Measurements from ENCODE around the gene OPCML. TPM values are rescaled to one million over a fixed set of nuclear protein-coding genes. Genes with fewer than 3 reads are reported as not detected.

The OPCML gene
- total RNA-seq, 2 donors from 2014 or later, result not detected

GRCh38 chr11:132728026-132728425, 804.3 kb downstream of the OPCML start:
- H3K27me3 Mint-ChIP-seq, result peaks cover 5% of the 10 kb centered on the region
- no peaks in the 10 kb centered on the region for H3K36me3 Mint-ChIP-seq (ENCODE audit: low read depth)
- no peaks in the 10 kb centered on the region for H3K4me1 Mint-ChIP-seq
- ATAC-seq (replicated peaks), result no peak
- H3K4me3 Mint-ChIP-seq, result no peak overlapping the region
- H3K9me3 Mint-ChIP-seq, result peaks cover 4% of the 10 kb centered on the region
- no peak overlapping the region for H3K27ac Mint-ChIP-seq

- Mint-ChIP-seq H3K36me3 (ENCODE audit: low read depth) (no peaks in the 10 kb centered on the region), H3K9me3 (peaks cover 4% of the 10 kb centered on the region)
- ATAC-seq (replicated peaks), result no peak
Observed at GRCh38 chr11:132721526-132721925, 810.8 kb downstream of the OPCML start.

DNA sequence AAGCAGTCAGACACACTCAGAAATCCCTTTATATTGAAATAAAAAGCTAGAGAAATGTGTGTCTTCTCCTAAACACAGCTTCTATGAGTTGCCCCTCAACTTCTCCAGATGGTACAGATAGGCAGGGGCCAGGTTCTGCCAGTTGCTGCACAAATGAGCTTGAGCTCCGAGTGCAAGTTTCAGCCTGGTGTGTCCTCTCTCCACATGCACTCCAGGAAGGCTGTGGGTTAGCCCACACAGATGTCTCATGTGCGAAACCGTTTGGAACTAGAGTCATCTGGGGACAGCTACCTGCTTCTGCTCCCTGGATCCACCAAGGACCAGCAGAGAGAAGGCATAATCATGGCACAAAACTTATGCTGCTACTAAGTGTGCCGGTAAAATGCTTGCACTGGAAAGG, 812.6 kb downstream of the OPCML start:
- Mint-ChIP-seq H3K4me3 (peak overlapping the region; percentile 72), H3K27ac (peak overlapping the region; percentile 77), H3K4me1 (peaks cover 25% of the 10 kb centered on the region), H3K9me3 (no peaks in the 10 kb centered on the region), H3K27me3 (no peaks in the 10 kb centered on the region), H3K36me3 (ENCODE audit: low read depth) (no peaks in the 10 kb centered on the region)
- peak; percentile 65 for ATAC-seq (replicated peaks)

More at GRCh38 chr11:132721526-132721925, 810.8 kb downstream of the OPCML start:
- no peak overlapping the region for H3K27ac Mint-ChIP-seq
- H3K4me1 Mint-ChIP-seq, result peaks cover 25% of the 10 kb centered on the region
- H3K27me3 Mint-ChIP-seq, result peaks cover 5% of the 10 kb centered on the region
- no peak overlapping the region for H3K4me3 Mint-ChIP-seq

- Mint-ChIP-seq H3K27me3 (no peaks in the 10 kb centered on the region), H3K9me3 (no peaks in the 10 kb centered on the region), H3K4me1 (peaks cover 25% of the 10 kb centered on the region), H3K4me3 (peak overlapping the region; percentile 72), H3K36me3 (ENCODE audit: low read depth) (no peaks in the 10 kb centered on the region), H3K27ac (peak overlapping the region; percentile 77)
- ATAC-seq (replicated peaks), result peak; percentile 93
Observed at GRCh38 chr11:132718711-132719671, 813.3 kb downstream of the OPCML start.

GRCh38 chr11:132717824-132718223, 814.5 kb downstream of the OPCML start:
- no peak for ATAC-seq (replicated peaks)
- Mint-ChIP-seq H3K27me3 (no peaks in the 10 kb centered on the region), H3K36me3 (ENCODE audit: low read depth) (no peaks in the 10 kb centered on the region), H3K9me3 (no peaks in the 10 kb centered on the region), H3K4me1 (peaks cover 25% of the 10 kb centered on the region), H3K27ac (no peak overlapping the region), H3K4me3 (peak overlapping the region; percentile 72)

GRCh38 chr11:132716037-132716436, 816.3 kb downstream of the OPCML start:
- Mint-ChIP-seq H3K36me3 (ENCODE audit: low read depth) (no peaks in the 10 kb centered on the region), H3K4me3 (no peak overlapping the region), H3K27ac (no peak overlapping the region), H3K4me1 (peaks cover 19% of the 10 kb centered on the region), H3K9me3 (no peaks in the 10 kb centered on the region), H3K27me3 (no peaks in the 10 kb centered on the region)
- no peak for ATAC-seq (replicated peaks)

- peaks cover 18% of the 10 kb centered on the region for H3K4me1 Mint-ChIP-seq
- H3K36me3 Mint-ChIP-seq (ENCODE audit: low read depth), result no peaks in the 10 kb centered on the region
- H3K27me3 Mint-ChIP-seq, result no peaks in the 10 kb centered on the region
- H3K9me3 Mint-ChIP-seq, result no peaks in the 10 kb centered on the region
- ATAC-seq (replicated peaks), result no peak
- H3K4me3 Mint-ChIP-seq, result no peak overlapping the region
- no peak overlapping the region for H3K27ac Mint-ChIP-seq
Observed at GRCh38 chr11:132714859-132715440, 817.4 kb downstream of the OPCML start.

DNA sequence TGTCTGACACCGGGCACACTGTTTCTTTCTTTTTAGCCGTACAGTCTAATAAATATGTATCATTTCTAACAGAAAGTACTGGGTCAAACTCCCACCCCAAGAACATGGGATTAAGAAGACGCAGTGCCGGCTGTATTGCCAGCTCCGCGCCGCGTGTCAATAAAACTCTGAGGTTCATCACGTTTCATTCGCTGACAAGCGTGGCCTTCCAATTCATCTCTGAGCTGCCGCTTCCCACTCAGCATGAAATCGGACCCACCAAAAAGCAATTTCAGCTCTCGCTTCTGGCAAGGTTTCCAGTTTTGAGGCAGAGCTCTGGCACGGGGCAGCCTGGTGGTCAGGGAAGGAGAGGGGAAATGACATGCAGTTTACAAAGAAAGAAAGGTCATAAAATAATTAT, 819.8 kb downstream of the OPCML start:
- Mint-ChIP-seq H3K9me3 (no peaks in the 10 kb centered on the region), H3K36me3 (ENCODE audit: low read depth) (no peaks in the 10 kb centered on the region), H3K27me3 (no peaks in the 10 kb centered on the region), H3K4me1 (no peaks in the 10 kb centered on the region), H3K4me3 (no peak overlapping the region), H3K27ac (no peak overlapping the region)
- no peak for ATAC-seq (replicated peaks)

- H3K27ac Mint-ChIP-seq, result no peak overlapping the region
- H3K4me3 Mint-ChIP-seq, result no peak overlapping the region
- H3K27me3 Mint-ChIP-seq, result no peaks in the 10 kb centered on the region
- no peak for ATAC-seq (replicated peaks)
- H3K36me3 Mint-ChIP-seq (ENCODE audit: low read depth), result no peaks in the 10 kb centered on the region
- peaks cover 13% of the 10 kb centered on the region for H3K9me3 Mint-ChIP-seq
- no peaks in the 10 kb centered on the region for H3K4me1 Mint-ChIP-seq
Observed at GRCh38 chr11:132704781-132705375, 827.4 kb downstream of the OPCML start.

- Mint-ChIP-seq H3K27ac (no peak overlapping the region), H3K9me3 (no peaks in the 10 kb centered on the region), H3K4me1 (peaks cover 4% of the 10 kb centered on the region), H3K4me3 (no peak overlapping the region), H3K36me3 (ENCODE audit: low read depth) (no peaks in the 10 kb centered on the region), H3K27me3 (no peaks in the 10 kb centered on the region)
- ATAC-seq (replicated peaks), result no peak
Observed at GRCh38 chr11:132692891-132693290, 839.4 kb downstream of the OPCML start.

DNA sequence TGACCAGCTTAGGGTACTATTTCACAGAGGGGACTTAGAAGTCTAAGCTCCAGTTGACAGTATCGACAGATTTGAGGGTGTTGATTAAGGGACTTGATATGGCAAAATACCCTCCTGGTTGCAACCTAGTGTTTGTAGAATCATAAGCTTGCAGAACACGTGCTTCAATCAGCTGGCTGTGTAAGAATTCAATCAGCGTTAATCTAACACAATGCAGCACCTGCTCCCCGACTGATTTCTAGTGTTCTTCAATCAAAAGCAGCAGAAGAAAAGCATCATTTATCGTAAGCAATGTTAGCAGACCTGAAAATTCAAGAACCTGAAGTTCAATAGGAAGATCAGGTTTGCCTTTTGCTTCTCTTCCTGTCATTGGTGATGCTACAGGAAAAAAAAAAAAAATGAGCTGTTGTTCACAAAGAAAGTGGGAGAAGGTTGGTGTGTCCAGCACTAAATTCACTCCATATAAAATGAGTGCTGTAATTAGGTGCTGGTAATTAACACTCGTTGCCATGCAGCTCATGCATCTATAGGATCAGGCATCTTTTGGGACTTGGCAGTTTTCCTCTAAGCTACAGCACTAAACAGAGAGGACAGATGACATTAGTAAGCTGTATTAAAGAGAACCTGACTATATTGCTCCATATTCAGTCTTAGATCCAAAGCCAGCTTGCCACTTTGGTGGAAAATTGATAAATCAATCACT, 840.3 kb downstream of the OPCML start:
- no peak for ATAC-seq (replicated peaks)
- H3K27me3 Mint-ChIP-seq, result no peaks in the 10 kb centered on the region
- H3K4me1 Mint-ChIP-seq, result peaks cover 4% of the 10 kb centered on the region
- H3K4me3 Mint-ChIP-seq, result no peak overlapping the region
- H3K27ac Mint-ChIP-seq, result no peak overlapping the region
- H3K36me3 Mint-ChIP-seq (ENCODE audit: low read depth), result no peaks in the 10 kb centered on the region
- H3K9me3 Mint-ChIP-seq, result no peaks in the 10 kb centered on the region

DNA sequence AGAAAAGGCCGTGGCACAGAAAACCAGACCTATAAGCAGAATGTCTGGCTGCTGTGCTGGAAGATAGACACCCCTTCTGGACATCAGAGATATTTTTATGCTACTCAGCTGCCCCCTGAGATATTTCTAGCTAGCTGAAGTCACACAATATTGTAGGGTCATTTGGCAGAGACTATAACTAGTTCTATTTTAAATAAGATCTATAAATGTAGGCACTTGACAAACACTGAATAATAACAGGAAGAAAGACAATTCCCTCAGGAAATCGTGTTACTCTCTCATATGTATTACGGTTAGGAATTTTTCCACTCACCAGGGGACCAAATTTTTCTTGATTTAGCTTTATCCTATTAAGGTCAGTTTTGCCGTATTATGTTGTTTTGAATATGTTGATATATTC, 845.4 kb downstream of the OPCML start:
- Mint-ChIP-seq H3K4me1 (peaks cover 17% of the 10 kb centered on the region), H3K4me3 (no peak overlapping the region), H3K36me3 (ENCODE audit: low read depth) (no peaks in the 10 kb centered on the region), H3K27me3 (no peaks in the 10 kb centered on the region), H3K27ac (no peak overlapping the region), H3K9me3 (no peaks in the 10 kb centered on the region)
- no peak for ATAC-seq (replicated peaks)

DNA sequence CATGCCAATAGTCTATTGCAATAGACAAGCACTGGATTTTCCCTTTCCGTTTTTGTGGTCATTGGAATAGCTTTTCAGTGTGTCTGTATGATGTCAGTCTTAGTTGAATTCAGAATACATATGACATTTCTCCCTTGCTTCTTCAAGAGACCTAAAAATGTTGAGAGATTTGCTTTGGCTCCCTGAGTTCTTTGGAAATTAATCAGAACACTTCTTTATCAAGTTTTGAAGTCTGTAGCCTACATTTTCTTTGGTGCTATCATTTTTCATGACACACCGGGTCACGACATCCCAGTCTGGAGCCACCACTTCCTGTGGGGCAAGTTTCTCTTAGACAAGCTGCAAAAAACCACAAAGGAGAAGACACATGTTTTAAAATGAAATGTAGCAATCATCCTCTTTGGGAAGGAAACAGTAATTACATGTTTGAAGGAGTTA, 847.1 kb downstream of the OPCML start:
- peak; percentile 75 for ATAC-seq (replicated peaks)

GRCh38 chr11:132683602-132684001, 848.7 kb downstream of the OPCML start:
- H3K27ac Mint-ChIP-seq, result no peak overlapping the region
- peak; percentile 29 for ATAC-seq (replicated peaks)
- no peaks in the 10 kb centered on the region for H3K9me3 Mint-ChIP-seq
- H3K36me3 Mint-ChIP-seq (ENCODE audit: low read depth), result no peaks in the 10 kb centered on the region
- H3K27me3 Mint-ChIP-seq, result no peaks in the 10 kb centered on the region
- H3K4me1 Mint-ChIP-seq, result peaks cover 13% of the 10 kb centered on the region
- H3K4me3 Mint-ChIP-seq, result no peak overlapping the region

More for the DNA sequence above, 847.1 kb downstream of the OPCML start:
- Mint-ChIP-seq H3K27ac (no peak overlapping the region), H3K9me3 (no peaks in the 10 kb centered on the region), H3K4me3 (peak overlapping the region; percentile 54), H3K36me3 (ENCODE audit: low read depth) (no peaks in the 10 kb centered on the region), H3K27me3 (no peaks in the 10 kb centered on the region), H3K4me1 (peaks cover 13% of the 10 kb centered on the region)
